Loucy (cell line): ENCODE data around the gene CA7.

ENCODE experiments used
- H2AFZ ChIP-seq: fragments of 200-600 bp; sonication (generic); 2 replicates; pipeline ENCODE4 v1.6.0; 2016; ENCODE audit warnings: antibody characterized with exemption, mild to moderate bottlenecking, low read length, moderate library complexity
- H3F3A ChIP-seq: fragments of 200-600 bp; 2 replicates; pipeline ENCODE4 v1.6.0; 2016; ENCODE audit warnings: antibody characterized with exemption, low read depth, mild to moderate bottlenecking
- H3K27me3 ChIP-seq: fragments of 200-600 bp; sonication (generic); 2 replicates; pipeline ENCODE4 v1.6.1; 2014; ENCODE audit warnings: low read length, mild to moderate bottlenecking; ENCODE audit not compliant: insufficient read depth, poor library complexity, severe bottlenecking
- H3K36me3 ChIP-seq: fragments of 200-600 bp; sonication (generic); 2 replicates; pipeline ENCODE4 v1.6.1; 2016; ENCODE audit warnings: low read length; ENCODE audit not compliant: insufficient read depth
- H3K4me1 ChIP-seq: fragments of 200-600 bp; sonication (generic); 2 replicates; pipeline ENCODE4 v1.5.1; 2014; ENCODE audit warnings: low read length, mild to moderate bottlenecking; ENCODE audit not compliant: insufficient read depth, poor library complexity, severe bottlenecking
- H3K4me2 ChIP-seq: fragments of 200-600 bp; sonication (generic); 2 replicates; pipeline ENCODE4 v1.6.0; 2014; ENCODE audit warnings: antibody characterized with exemption, low read length, low read depth, mild to moderate bottlenecking; ENCODE audit not compliant: poor library complexity, severe bottlenecking
- H3K4me3 ChIP-seq: fragments of 200-600 bp; sonication (generic); 2 replicates; pipeline ENCODE4 v1.5.1; 2014; ENCODE audit warnings: low read length, mild to moderate bottlenecking, mixed read lengths; ENCODE audit not compliant: poor library complexity, severe bottlenecking
- H3K79me2 ChIP-seq: fragments of 200-600 bp; sonication (generic); 2 replicates; pipeline ENCODE4 v1.6.1; 2014; ENCODE audit warnings: low read length; ENCODE audit not compliant: insufficient read depth
- H3K9ac ChIP-seq: fragments of 200-600 bp; sonication (generic); 2 replicates; pipeline ENCODE4 v1.6.0; 2014; ENCODE audit warnings: mild to moderate bottlenecking, low read depth, low read length, moderate library complexity; ENCODE audit not compliant: poor library complexity, severe bottlenecking
- H3K9me2 ChIP-seq: fragments of 200-600 bp; sonication (generic); replicated peaks from 2 replicates; pipeline ENCODE4 v1.6.1; 2016; ENCODE audit warnings: low read depth, low read length, mixed read lengths
- H3K9me3 ChIP-seq: fragments of 200-600 bp; sonication (generic); 2 replicates; pipeline ENCODE4 v1.6.1; 2014; ENCODE audit warnings: mild to moderate bottlenecking, antibody characterized with exemption, low read length, low read depth; ENCODE audit not compliant: insufficient read depth
- H4K20me1 ChIP-seq: fragments of 200-600 bp; sonication (generic); 2 replicates; pipeline ENCODE4 v1.6.0; 2014; ENCODE audit warnings: antibody characterized with exemption, low read length, mild to moderate bottlenecking; ENCODE audit not compliant: insufficient read depth, poor library complexity, severe bottlenecking
- CTCF ChIP-seq: fragments of 200-600 bp; sonication (generic); conservative IDR thresholded peaks from 2 replicates; pipeline ENCODE4 v1.5.1; 2014; ENCODE audit warnings: mild to moderate bottlenecking, antibody characterized with exemption, low read length
- EZH2phosphoT487 ChIP-seq: fragments of 200-600 bp; IDR thresholded peaks from 2 replicates; pipeline ENCODE4 v1.6.1; 2018; ENCODE audit warnings: antibody characterized with exemption, mild to moderate bottlenecking, moderate library complexity, borderline replicate concordance

Gene CA7

GRCh38 chr16:66902648-66903543, 58.7 kb downstream of the CA7 start:
- TF ChIP-seq CTCF: no peak
- TF ChIP-seq EZH2phosphoT487: no peak
- peaks cover 14% of the 10 kb centered on the region for H3K4me1 ChIP-seq
- no peak overlapping the region for H3K4me2 ChIP-seq
- no peaks in the 10 kb centered on the region for H3K9me2 ChIP-seq
- no peak overlapping the region for H2AFZ ChIP-seq
- no peaks in the 10 kb centered on the region for H3K27me3 ChIP-seq
- H3K79me2 ChIP-seq: no peaks in the 10 kb centered on the region
- H3K9me3 ChIP-seq: no peaks in the 10 kb centered on the region
- H3K9ac ChIP-seq: no peak overlapping the region
- no peak overlapping the region for H3K4me3 ChIP-seq
- no peaks in the 10 kb centered on the region for H3K36me3 ChIP-seq
- H4K20me1 ChIP-seq: no peaks in the 10 kb centered on the region
- H3F3A ChIP-seq: no peaks in the 10 kb centered on the region
